NCI-H1694 treated with DMSO at 0.1 percent for 48 hours (cell line): ENCODE results near the gene NPR1.

Experiments used
- DNase-seq: peaks from one replicate; lab custom pipeline; 2025; lab: John Stamatoyannopoulos, UW

The NPR1 gene

GRCh38 chr1:153727463-153728304 is 49.2 kb downstream of the NPR1 start, which contains the start of gene INTS3:
INTS3 (plus strand) TSS chr1:153728050; CDS start chr1:153728635, 585 bp downstream.
- peak; percentile 100 for DNase-seq

GRCh38 chr1:153728305-153729066 is 50.0 kb downstream of the NPR1 start:
- peak; percentile 19 for DNase-seq

GRCh38 chr1:153730468-153730988 is 52.0 kb downstream of the NPR1 start:
- DNase-seq, result no peak

GRCh38 chr1:153733970-153734369 is 55.5 kb downstream of the NPR1 start:
- no peak for DNase-seq

GRCh38 chr1:153734396-153735089 is 56.1 kb downstream of the NPR1 start:
- DNase-seq, result no peak

- no peak for DNase-seq
Measured at GRCh38 chr1:153735090-153735420, 56.6 kb downstream of the NPR1 start.

GRCh38 chr1:153741986-153742385 is 63.5 kb downstream of the NPR1 start:
- DNase-seq, result no peak

- DNase-seq, result no peak
Measured at GRCh38 chr1:153742411-153743142, 64.1 kb downstream of the NPR1 start.
